Hepatocyte (in vitro differentiated cells): Measurements from ENCODE around the gene NUDT22.

Source experiments
- EZH2 ChIP-seq: fragments of 200-600 bp; sonication (generic); IDR thresholded peaks from 2 replicates; pipeline ENCODE4 v1.6.1; 2016; ENCODE audit warnings: antibody characterized with exemption, mild to moderate bottlenecking, borderline replicate concordance
- EZH2phosphoT487 ChIP-seq: fragments of 200-600 bp; sonication (generic); IDR thresholded peaks from one replicate; pipeline ENCODE4 v1.6.1; 2018; ENCODE audit warnings: antibody characterized with exemption, mild to moderate bottlenecking, low read depth, moderate library complexity; ENCODE audit not compliant: unreplicated experiment, severe bottlenecking
- TF ChIP-seq, protein P1 (sequence below): fragments of 200-600 bp; sonication (generic); IDR thresholded peaks from 2 replicates; pipeline ENCODE4 v1.5.1; 2016; ENCODE audit warnings: antibody characterized with exemption, mild to moderate bottlenecking; ENCODE audit not compliant: poor library complexity

DNA sequence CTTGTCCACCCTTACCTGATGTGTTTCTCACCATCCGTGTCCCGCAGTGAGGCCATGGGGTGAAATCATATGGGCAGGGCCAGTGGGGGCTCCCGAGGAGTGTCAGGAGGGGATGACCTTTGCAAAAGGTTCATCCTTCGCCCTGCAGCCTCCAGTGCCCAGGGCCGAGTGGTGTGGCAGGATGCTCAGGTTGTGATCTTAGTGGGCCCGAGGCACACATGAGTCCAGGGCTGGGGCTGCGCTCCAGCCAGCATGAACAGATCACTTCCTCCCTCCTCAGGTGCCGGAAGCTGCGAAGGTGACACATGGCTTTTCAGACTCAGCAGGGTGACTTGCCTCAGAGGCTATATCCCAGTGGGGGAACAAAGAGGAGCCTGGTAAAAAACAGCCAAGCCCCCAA lies 12.0 kb downstream of the NUDT22 start:
- TF ChIP-seq EZH2, result no peak
- TF ChIP-seq, protein P1, sequence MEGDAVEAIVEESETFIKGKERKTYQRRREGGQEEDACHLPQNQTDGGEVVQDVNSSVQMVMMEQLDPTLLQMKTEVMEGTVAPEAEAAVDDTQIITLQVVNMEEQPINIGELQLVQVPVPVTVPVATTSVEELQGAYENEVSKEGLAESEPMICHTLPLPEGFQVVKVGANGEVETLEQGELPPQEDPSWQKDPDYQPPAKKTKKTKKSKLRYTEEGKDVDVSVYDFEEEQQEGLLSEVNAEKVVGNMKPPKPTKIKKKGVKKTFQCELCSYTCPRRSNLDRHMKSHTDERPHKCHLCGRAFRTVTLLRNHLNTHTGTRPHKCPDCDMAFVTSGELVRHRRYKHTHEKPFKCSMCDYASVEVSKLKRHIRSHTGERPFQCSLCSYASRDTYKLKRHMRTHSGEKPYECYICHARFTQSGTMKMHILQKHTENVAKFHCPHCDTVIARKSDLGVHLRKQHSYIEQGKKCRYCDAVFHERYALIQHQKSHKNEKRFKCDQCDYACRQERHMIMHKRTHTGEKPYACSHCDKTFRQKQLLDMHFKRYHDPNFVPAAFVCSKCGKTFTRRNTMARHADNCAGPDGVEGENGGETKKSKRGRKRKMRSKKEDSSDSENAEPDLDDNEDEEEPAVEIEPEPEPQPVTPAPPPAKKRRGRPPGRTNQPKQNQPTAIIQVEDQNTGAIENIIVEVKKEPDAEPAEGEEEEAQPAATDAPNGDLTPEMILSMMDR, result no peak
- no peak for TF ChIP-seq EZH2phosphoT487
